Measurements from ENCODE around the gene NHEJ1. TPM values are rescaled to one million over a fixed set of nuclear protein-coding genes. Genes with fewer than 3 reads are reported as not detected.

The NHEJ1 gene
- total RNA-seq, 1 donor from 2014 or later = 17.7 TPM

DNA sequence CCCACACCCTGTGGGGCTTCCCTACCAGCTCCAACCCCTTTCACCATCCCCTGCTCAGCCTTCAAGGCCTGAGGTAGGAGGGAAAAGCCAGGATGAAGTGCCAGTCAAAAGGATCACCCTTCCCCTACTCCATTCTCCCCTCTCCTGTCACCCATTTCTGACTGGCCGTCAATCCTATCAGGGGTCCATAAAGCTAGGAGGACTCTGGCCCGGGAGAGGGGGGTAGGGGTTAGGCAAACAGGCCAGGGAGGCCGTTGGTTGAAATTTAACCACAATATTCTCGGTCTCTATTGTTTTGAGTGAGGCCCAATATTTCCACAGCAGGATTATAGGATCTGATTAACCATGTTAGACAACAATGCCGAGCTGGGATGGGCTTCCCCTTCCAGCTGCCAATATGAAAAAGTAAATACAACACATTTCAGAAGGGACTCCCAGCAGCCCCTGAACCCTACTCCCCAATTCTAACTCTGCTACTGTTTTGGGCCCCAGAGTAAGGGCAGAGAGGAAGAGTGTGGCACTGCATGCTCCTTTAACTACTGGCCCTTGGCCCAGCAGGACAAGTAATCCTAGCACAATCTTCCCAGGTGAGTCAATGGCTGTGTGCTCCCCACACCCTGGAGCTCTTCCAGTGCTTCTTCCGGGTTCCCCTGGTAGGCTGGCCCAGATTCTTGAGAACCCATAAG, 89.3 kb downstream of the NHEJ1 start:
- no peak overlapping the region for H3K27ac ChIP-seq
- H3K4me1 ChIP-seq = no peaks in the 10 kb centered on the region
- TF ChIP-seq POLR2A (IDR thresholded peaks at IDR 0.05) (no peak), CTCF (IDR thresholded peaks at IDR 0.05) (no peak), POLR2AphosphoS5 (IDR thresholded peaks at IDR 0.05; ENCODE audit: insufficient read depth in 1 of 2, low read depth in 1 of 2) (no peak)
- H3K9me3 ChIP-seq = no peaks in the 10 kb centered on the region
- peaks cover 0 to 12% of the 10 kb centered on the region in 2 donors for H3K36me3 ChIP-seq
- intact Hi-C loops (cut with DNase I) = no loop called here
- H3K4me3 ChIP-seq = no peak overlapping the region
- H3K27me3 ChIP-seq = no peaks in the 10 kb centered on the region
- no peak for DNase-seq (ENCODE audit: extremely low spot score in 2 of 2)

GRCh38 chr2:219065484-219065883, 95.1 kb downstream of the NHEJ1 start:
- Histone ChIP-seq H3K36me3 (no peaks in the 10 kb centered on the region), H3K27ac (no peak overlapping the region), H3K4me1 (peaks cover 7% of the 10 kb centered on the region), H3K9me3 (no peaks in the 10 kb centered on the region), H3K27me3 (peaks cover 8% of the 10 kb centered on the region), H3K4me3 (no peak overlapping the region)
- no peak for DNase-seq (ENCODE audit: extremely low spot score in 2 of 2)
- TF ChIP-seq CTCF (IDR thresholded peaks at IDR 0.05) (no peak), POLR2AphosphoS5 (IDR thresholded peaks at IDR 0.05; ENCODE audit: insufficient read depth in 1 of 2, low read depth in 1 of 2) (no peak), POLR2A (IDR thresholded peaks at IDR 0.05) (no peak)
- intact Hi-C loops (cut with DNase I) = loop anchor here (10.0 kb wide), 1 partner anchor 49 kb away; no protein-coding TSS in a partner anchor

DNA sequence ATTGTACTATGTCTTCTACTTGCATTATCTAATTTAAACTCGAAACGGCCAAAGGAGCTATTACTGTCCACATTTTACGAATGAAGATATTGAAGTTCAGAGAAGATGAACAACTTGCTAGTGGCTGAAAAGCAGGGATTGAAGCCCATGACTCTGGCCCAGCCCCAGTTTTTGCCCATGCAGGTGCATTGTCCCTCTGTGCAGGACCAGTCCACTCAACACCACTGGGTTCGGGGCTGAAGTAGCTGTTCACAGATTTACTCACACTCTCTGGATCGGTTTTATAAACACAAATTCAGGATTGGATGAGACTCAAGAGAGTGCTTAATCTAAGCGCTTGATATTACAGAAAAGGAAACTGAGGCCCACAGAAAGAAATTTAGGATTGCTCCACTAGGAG, 98.5 kb downstream of the NHEJ1 start:
- H3K9me3 ChIP-seq = no peaks in the 10 kb centered on the region
- intact Hi-C loops (cut with DNase I) = loop anchor here (10.0 kb wide), 1 partner anchor 53 kb away; no protein-coding TSS in a partner anchor
- H3K4me3 ChIP-seq = no peak overlapping the region
- DNase-seq (ENCODE audit: extremely low spot score in 2 of 2) = no peak
- H3K36me3 ChIP-seq = no peaks in the 10 kb centered on the region
- TF ChIP-seq CTCF (IDR thresholded peaks at IDR 0.05) (no peak), POLR2A (IDR thresholded peaks at IDR 0.05) (no peak), POLR2AphosphoS5 (IDR thresholded peaks at IDR 0.05; ENCODE audit: insufficient read depth in 1 of 2, low read depth in 1 of 2) (no peak)
- H3K27me3 ChIP-seq = peaks cover 27% of the 10 kb centered on the region
- H3K27ac ChIP-seq = no peak overlapping the region
- peaks cover 37% of the 10 kb centered on the region for H3K4me1 ChIP-seq

DNA sequence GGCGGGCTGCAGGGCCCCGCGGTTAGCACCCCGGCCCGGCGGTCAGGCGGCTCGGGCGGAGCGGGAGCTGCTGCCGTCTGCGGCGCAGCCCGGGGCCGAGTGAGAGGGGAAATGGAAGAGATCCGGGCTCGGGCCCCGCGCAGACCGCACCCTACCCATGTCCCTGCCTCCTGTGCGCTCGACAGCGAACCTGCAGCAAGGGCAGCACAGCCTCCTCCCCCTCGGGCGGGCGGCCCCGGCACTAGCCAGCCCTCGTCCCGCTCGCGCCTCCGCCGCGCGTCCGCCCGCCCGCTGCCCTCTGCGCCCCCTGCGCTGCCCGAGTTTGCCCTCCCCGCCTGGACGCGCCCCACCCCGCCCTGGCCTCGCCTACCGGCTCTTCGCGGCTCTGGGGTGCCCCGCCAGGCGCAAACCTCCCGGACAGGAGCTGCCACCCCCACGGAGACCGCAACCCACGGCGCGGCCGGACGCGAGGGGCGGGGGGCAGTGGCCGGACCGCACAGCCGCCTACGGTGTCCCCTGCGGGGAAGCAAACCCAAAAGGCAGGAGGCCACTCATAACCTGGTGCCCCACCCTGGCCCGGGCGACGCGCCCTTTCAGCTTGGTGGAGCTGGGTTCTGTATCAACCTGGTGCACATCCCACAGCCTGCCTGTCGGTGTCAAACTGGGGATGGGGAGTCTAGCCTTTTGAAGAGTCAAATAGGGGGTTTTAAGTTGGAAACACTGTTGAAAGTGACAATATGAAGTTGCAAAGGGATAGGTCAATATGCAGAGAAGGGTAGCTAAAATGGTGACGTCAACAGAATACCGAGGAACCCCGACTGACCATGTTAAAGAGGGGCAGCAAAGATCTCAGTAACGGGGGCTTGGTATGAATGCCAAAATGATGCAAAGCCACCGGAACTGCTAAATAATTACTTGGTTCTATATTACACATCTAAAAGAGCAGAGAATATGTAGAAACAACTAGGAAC, 99.5 kb downstream of the NHEJ1 start, which contains the start of gene IHH:
Gene IHH (minus strand): TSS at position 101 of the 971 bp plus-strand sequence. CDS start 454 bp downstream, outside the sequence.
- Histone ChIP-seq H3K36me3 (no peaks in the 10 kb centered on the region), H3K4me3 (peak within 1 kb of the TSS; percentile 16 to 29), H3K27ac (no peak within 1 kb of the TSS), H3K4me1 (peaks cover 37% of the 10 kb centered on the region), H3K27me3 (peaks cover 27% of the 10 kb centered on the region), H3K9me3 (no peaks in the 10 kb centered on the region)
- intact Hi-C loops (cut with DNase I) = loop anchor here (10.0 kb wide), 1 partner anchor 54 kb away; no protein-coding TSS in a partner anchor
- TF ChIP-seq POLR2A (IDR thresholded peaks at IDR 0.05) (no peak), POLR2AphosphoS5 (IDR thresholded peaks at IDR 0.05; ENCODE audit: insufficient read depth in 1 of 2, low read depth in 1 of 2) (no peak), CTCF (IDR thresholded peaks at IDR 0.05) (no peak)
- DNase-seq (ENCODE audit: extremely low spot score in 2 of 2) = no peak

Measured in vagina (tissue), 2 donors.